ENCODE data around the gene TANC1.
"Not testable (repeated sequence)": the region's sequence is repeated elsewhere in the genome, so short reads cannot be mapped to it uniquely, and the experiment has no call there.

TANC1 gene

GRCh38 chr2:159089543-159089942 is 121.1 kb downstream of the TANC1 start:
- DNase-seq (ENCODE audit: low read depth), result no peak

GRCh38 chr2:159090514-159091201 is 122.2 kb downstream of the TANC1 start:
- DNase-seq (ENCODE audit: low read depth), result peak; percentile 79

DNA sequence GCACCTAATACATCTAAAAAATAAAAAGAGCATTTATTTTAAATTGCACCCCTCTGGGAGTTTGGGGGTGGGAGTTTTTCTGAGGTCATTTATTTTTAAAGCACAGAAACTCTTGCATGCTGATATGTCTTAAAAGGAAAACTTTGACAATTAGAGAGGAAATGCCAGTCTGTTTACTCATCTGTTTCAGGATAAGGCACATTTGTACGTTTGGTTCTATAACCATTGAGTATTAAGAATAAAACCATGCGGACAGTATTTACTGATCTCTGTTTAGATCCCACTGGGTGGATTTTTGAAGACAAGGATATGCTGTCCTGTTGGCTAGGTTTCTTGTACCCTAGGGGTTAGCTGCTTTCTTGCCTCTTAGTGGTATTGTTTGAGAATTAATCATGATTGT is 122.9 kb downstream of the TANC1 start:
- DNase-seq (ENCODE audit: low read depth), result peak; percentile 88

DNA sequence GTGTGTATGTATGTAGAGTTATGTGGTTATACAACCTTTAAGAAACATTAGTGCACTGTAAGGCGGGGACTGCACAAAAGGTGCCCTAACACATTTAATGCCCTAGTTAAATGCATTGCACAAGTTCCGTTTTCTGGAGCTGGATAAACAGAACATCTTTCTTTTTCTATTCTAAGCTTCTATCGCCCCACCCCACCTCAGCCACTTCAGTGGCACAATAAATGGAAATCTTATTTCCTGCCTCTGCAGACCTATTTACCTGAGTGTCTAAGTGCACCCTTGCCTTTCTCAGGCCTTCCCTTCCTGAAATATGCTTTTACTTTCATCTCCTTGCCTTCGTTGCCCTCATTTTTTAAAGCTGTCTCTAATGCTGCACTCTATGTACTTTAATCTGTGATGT is 123.5 kb downstream of the TANC1 start:
- DNase-seq (ENCODE audit: low read depth), result no peak

DNA sequence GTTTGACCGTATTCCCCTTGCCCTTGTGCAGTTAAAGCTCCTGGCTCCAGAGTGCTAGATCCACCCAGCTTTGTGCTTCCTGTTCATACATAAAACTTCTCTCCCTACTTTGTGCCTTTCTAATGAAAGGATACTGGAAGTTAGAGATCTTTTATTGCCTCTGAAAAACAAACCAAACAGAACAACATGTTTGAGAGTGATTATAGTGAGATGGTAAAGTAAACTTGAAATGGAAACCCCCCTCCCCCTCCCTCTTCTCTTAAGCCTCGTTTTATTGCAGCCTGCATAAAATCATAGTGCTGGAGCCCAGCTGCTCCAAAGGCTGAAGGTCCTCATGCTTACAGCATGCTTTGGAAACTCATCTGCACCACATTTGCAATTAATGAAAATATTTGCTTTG is 125.1 kb downstream of the TANC1 start:
- DNase-seq (ENCODE audit: low read depth), result peak; percentile 55

DNA sequence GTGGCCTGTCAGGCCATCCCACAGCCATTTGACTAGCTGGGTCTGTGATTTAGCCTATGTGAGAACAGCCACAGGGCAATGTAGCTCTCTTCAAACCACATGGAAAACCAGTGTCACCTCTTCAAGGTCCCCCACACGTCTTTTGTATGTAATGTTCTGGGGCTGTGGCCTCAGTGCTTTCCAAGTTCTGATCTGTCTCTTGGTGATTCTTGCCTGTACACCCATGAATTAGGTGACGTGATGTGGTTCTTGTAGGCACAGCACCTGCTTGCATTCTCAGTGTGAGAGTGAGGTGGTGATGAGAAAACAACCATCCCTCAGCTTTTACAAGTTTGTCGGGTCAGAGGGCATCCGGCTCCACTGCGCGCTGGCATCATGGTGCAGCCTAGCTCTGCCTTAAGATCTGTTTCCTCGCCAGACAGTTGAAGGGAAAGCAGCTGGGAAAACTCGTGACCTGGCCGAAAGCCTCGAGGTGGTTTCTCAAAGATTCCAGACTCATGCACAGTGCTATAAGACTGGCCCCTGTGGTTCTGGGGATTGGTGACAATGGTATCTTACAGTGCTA is 125.8 kb downstream of the TANC1 start:
- DNase-seq (ENCODE audit: low read depth), result peak; percentile 87

DNA sequence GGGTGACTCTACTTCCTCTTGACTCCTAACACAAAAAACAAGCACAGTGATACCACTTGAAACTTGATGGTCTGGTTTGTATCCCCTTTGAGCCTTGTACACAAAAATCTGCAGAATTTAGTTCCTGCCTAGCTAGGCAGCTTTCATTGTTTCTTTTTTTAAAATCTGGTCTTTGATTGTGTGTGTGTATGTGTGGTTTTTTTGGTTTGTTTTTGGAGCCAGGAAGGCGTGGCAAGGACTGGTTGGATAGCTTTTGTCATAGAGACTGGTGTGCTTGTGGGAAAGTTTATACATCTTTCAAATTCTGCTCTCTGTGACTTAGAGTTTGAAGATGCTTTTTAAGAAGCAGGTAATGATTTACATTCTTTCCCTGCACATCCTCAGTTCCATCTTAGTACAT is 127.4 kb downstream of the TANC1 start:
- no peak for DNase-seq (ENCODE audit: low read depth)

- DNase-seq (ENCODE audit: low read depth), result not testable (repeated sequence)
Measured at GRCh38 chr2:159096302-159096855, 127.9 kb downstream of the TANC1 start.

- DNase-seq (ENCODE audit: low read depth), result peak; percentile 51
Measured at GRCh38 chr2:159096901-159097300, 128.5 kb downstream of the TANC1 start.

DNA sequence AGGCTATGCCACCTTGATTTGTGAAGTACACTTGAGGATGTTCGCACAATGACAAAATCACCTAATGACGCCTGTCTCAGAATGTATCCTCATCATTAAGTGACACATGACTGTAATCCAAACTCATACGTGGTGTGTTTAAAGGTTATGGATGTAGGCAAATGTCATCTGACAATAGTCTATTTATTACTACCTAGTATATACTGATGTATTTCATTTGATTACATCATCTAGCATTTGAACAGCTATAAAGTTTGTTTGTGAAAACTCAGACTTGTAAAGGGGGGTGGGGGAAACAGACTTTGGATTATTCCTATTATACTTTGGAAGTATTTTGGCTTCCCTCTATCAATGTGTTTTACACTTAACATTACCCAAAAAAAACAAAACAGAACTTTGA is 129.9 kb downstream of the TANC1 start:
- DNase-seq (ENCODE audit: low read depth), result no peak

DNA sequence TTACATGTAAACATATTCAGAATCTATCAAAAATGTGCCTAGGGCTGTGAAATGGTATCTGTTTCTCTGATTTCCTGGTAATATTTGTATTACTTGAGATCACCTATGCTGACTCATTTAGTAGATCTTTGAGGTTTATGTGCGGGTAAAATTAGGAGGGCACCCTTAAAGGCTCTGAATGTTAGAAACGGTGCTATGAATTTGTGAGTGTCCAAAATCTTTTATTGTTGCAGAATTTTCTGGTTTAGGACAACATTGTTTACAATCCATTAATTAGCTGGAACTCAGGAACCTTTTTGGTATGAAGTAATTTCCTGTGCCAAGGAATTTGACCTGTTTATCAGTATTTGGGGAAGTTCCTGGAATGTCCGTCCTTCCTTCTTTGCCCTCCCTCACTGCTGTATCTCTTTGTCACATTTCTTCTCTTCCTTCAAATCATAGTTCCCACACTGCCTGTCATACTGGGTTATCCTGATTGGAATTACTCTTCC is 130.5 kb downstream of the TANC1 start:
- peak; percentile 80 for DNase-seq (ENCODE audit: low read depth)

DNA sequence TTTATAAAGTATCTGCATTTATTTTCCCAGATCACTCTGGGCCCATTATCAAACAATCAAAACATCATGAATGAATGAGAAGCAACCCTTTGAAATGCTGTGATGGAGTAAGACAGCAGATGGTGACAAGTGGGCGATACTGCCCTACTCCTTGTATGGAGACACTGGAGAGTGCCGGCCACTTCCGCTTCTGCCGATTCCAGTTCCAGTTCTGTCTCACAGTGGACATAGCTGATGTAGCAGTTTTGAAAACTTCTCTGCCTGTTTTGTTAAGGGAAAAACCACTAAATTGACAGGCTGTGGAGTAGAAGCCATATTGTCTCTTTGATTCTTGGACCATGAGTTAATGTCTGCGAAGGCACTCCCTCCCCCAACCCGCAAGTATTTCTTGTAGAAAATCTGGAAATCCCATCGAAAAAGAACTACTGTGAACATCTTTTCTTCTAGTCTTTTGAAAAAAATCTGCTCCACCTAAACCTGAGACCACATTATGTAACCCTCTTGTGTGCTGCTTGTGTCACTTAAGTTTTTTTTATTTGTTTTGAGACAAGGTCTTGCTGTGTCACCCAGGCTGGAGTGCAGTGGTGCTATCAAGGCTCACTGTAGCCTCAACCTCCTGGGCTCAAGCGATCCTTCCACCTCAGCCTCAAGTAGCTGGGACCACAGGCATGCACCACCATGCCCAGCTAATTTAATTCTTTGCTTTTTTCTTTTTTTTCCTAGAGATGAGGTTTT is 133.5 kb downstream of the TANC1 start:
- no peak for DNase-seq (ENCODE audit: low read depth)

DNA sequence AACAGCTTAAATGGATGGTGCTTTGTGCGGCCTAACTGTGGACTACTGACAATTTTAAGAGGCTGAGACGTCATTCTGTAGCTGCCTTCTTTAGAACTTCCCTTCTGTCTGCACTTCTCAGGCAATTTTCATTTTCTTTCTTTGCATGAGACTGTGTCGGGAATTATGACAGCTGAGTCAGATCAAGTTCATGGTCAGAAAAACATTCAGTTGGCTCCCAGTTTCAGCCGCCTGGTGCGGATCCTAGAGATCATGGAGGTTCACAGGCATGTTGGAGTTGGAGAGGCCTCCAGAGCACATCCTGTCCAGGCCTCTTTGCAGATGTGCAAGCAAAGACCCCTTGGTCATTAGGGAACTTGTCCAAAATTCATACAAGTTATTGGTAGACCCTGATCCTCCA is 135.0 kb downstream of the TANC1 start:
- no peak for DNase-seq (ENCODE audit: low read depth)

- DNase-seq (ENCODE audit: low read depth), result peak; percentile 83
Measured at GRCh38 chr2:159106109-159106508, 137.7 kb downstream of the TANC1 start.

GRCh38 chr2:159108181-159108893 is 139.9 kb downstream of the TANC1 start:
- no peak for DNase-seq (ENCODE audit: low read depth)

DNA sequence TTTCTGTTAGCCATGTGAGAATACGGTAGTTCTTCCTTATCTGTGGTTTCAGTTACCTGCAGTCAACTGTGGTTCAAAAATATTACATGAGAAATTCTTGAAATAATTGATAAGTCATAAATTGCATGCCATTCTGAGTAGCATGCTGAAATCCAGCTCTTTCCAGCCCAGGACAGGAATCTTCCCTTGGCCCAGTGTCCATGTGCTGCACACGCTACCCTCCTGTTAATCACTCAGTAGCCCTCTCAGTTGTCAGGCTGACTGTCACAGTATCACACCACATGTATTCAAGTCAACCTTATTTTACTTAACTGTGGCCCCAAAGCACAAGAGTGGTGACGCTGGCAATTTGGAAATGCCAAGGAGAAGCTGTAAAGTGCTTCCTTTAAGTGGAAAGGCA is 141.1 kb downstream of the TANC1 start:
- no peak for DNase-seq (ENCODE audit: low read depth)

DNA sequence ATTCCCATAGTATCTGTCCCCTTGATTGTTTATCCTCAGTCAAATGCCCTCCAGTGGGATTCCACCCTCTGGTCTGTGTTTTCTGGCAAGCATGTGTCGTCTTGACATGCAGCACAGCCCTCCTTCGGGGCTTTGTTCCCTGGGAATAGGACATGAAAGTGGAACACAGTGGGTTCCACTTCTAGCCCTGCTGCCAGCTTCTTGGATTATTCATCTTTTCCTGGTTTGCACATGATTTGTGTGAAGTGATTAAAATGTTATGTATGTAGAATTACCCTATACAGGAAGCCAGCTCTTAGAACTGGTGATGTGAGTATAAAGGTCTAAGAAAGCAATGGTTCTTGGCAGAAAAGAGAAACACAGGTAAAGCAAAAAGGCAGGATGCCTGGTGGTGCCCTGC is 142.3 kb downstream of the TANC1 start:
- DNase-seq (ENCODE audit: low read depth), result peak; percentile 49

DNA sequence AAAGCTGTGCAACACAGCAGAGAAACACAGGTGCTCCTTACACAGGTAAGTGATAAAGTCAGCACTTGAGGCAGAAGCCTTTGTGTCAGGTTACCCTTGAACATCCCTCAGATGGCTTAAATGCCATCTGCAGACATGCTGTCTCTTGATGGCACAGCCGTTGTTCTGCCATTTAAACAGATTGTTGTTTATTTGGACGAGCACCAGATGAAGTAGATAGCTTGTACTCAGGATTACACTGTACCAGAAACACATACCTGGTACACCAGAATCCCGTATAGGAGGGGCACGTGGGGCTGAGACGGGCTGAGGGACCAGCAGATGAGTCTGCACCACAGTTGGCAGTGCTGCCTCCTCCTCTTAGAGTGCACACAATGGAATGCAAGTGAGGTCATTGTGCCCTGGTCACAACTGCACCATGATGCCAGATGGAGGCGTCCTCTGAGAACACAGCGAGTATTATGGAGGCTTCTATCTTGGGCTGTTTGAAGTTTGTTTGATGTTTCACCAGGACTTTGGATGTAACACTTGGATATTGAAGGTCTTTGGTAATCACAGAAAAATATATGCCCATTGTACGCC is 143.0 kb downstream of the TANC1 start:
- DNase-seq (ENCODE audit: low read depth), result peak; percentile 49

DNA sequence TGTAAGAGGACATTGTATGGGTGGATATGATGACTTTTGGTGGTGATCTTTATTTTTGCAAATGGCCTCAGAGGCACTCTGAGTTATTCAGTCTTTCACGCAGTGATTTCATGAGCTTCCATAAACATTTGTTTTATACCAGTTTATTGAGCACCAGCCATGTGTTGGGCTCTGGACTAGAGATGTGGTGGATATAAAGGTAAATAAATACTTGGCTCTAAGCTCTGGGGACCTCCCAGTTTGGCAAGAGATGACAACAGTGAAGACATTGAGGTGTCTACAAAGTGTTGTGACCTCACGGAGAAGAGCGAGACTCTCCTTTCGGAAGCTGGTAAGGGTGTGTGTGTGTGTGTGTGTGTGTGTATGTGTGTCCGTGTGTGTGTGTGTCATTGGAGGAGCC is 146.4 kb downstream of the TANC1 start:
- DNase-seq (ENCODE audit: low read depth), result no peak

DNA sequence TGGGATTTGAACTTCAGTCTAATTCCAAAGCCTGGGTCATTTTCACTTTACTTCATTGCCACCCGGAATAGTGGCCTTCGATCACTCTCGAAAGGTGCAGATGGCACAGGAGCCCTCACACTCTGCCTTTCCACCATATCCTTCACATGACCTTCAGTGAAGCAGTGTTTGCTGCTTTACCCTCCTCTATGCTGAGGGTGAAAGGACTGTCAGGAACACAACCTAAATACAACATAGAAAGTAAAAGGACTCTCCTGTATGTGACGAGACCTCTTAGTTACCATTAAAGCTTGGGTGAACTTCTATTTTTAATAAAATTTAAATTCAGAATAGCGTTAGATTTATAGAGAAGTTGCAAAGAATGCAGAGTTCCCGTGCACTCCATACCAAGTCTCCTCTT is 148.5 kb downstream of the TANC1 start:
- DNase-seq (ENCODE audit: low read depth), result no peak

- no peak for DNase-seq (ENCODE audit: low read depth)
Measured at GRCh38 chr2:159117658-159118057, 149.2 kb downstream of the TANC1 start.
